Spleen (tissue), 11 donors: ENCODE data around the gene LMOD3. TPM values are rescaled to one million over a fixed set of nuclear protein-coding genes. Genes with fewer than 3 reads are reported as not detected.

ENCODE experiments used
- DNase-seq: peaks from one replicate; pipeline ENCODE4 v3.0.0-alpha.2; 2020
- H3K27ac ChIP-seq, 8 donors: fragments of 200-600 bp; sonication (generic) in 7 of 8; 1 replicate in 4 of 8; 2 replicates in 4 of 8; pipeline versions ENCODE4 v1.5.0 to v1.8.0; 2016 to 2021; ENCODE audit warnings: inconsistent platforms in 4 of 8, mild to moderate bottlenecking in 4 of 8, moderate library complexity in 1 of 8
- H3K27me3 ChIP-seq, 7 donors: fragments of 200-600 bp; sonication (generic) in 6 of 7; replicated peaks in 1 of 7; 1 replicate in 4 of 7; 2 replicates in 3 of 7; pipeline versions ENCODE4 v1.5.0 to v1.8.0; 2016 to 2021; ENCODE audit warnings: inconsistent platforms in 3 of 7, mild to moderate bottlenecking in 1 of 7
- H3K36me3 ChIP-seq, 6 donors: fragments of 200-600 bp; sonication (generic) in 5 of 6; 1 replicate in 4 of 6; 2 replicates in 2 of 6; pipeline versions ENCODE4 v1.5.0 to v1.8.0; 2016 to 2021; ENCODE audit warnings: inconsistent platforms in 2 of 6
- H3K4me1 ChIP-seq, 6 donors: fragments of 200-600 bp; sonication (generic) in 5 of 6; 1 replicate in 3 of 6; 2 replicates in 3 of 6; pipeline versions ENCODE4 v1.5.0 to v1.8.0; 2016 to 2021; ENCODE audit warnings: inconsistent platforms in 3 of 6
- H3K4me3 ChIP-seq, 8 donors: fragments of 200-600 bp; sonication (generic) in 7 of 8; 1 replicate in 4 of 8; 2 replicates in 4 of 8; pipeline versions ENCODE4 v1.5.0 to v1.8.0; 2016 to 2021; ENCODE audit warnings: inconsistent platforms in 4 of 8, mild to moderate bottlenecking in 4 of 8, moderate library complexity in 2 of 8
- H3K9me3 ChIP-seq, 8 donors: fragments of 200-600 bp; sonication (generic) in 7 of 8; 1 replicate in 4 of 8; 2 replicates in 4 of 8; pipeline versions ENCODE4 v1.5.0 to v1.8.0; 2016 to 2021; ENCODE audit warnings: inconsistent platforms in 4 of 8
- CTCF ChIP-seq, 11 experiments: fragments of 200-600 bp in 7 of 11; fragments of 450-650 bp in 4 of 11; sonication (generic) in 4 of 11; IDR thresholded peaks in 8 of 11; conservative IDR thresholded peaks in 3 of 11; 1 replicate in 7 of 11; 2 replicates in 4 of 11; pipeline versions ENCODE4 v1.4.0 to v1.8.0; 2016 to 2021; ENCODE audit warnings: antibody characterized with exemption in 11 of 11, inconsistent platforms in 4 of 11, mild to moderate bottlenecking in 1 of 11
- POLR2A ChIP-seq, 3 donors: fragments of 450-650 bp; IDR thresholded peaks; one replicate each; pipeline ENCODE4 v1.5.1; 2017; ENCODE audit warnings: antibody characterized with exemption in 3 of 3, mild to moderate bottlenecking in 1 of 3
- POLR2AphosphoS5 ChIP-seq, 3 donors: sonication (generic); formaldehyde crosslinking; IDR thresholded peaks; one replicate each; pipeline ENCODE4 v1.5.1; 2017; ENCODE audit warnings: antibody characterized with exemption in 3 of 3
- WGBS, 5 donors: extraction: QIAGEN DNeasy Blood & Tissue Kit in 3 of 5; methylation state at CpG; one replicate each; pipeline versions ENCODE4 v1.1.5 to v1.1.7; 2013 to 2018; 5-methylcytosine and 5-hydroxymethylcytosine counted together
- intact Hi-C: fragments of 100-400 bp; cut with DNase I; formaldehyde crosslinking; loops from one replicate; pipeline ENCODE4 v1.15.0; 2023; ENCODE audit warnings: low total_unique reads
- polyA plus RNA-seq, 3 donors: library from polyadenylated mRNA; stranded (reverse); fragments of 200-250 nt; gene quantifications; one replicate each; pipeline ENCODE4 v1.2.1, GENCODE V29; 2013
- total RNA-seq, 7 donors: library from RNA; depleted of rRNA in 3 of 7; stranded (reverse); fragments of >200 nt in 3 of 7; fragmentation: NEBNext Ultra II Directional in 4 of 7; extraction: Animal tissue kit (Norgen Biotek cat#: 25700) in 4 of 7; gene quantifications; one replicate each; pipeline versions ENCODE4 v1.1.0 to v1.2.1, GENCODE V29; 2016 to 2021
- donor health status: healthy with polysubstance abuse.
- donor health status: DM: no; HTN: no; CAD: no; lungs with moderate emphysema.
- donor health status: DM: no; HTN: no; CAD: no.
- donor health status: Bipolar disorder and iron deficiency.
- donor health status: healthy.
- donor health status: DM: no; HTN: no; CAD: no.
- donor health status: DM: yes; HTN: yes; CAD: no.

Gene LMOD3
- total and polyA plus RNA-seq, 10 donors = 0.10 to 1.2 (median 0.22) TPM; not detected in 1

GRCh38 chr3:69099576-69099975, 22.8 kb downstream of the LMOD3 start:
- WGBS, 5 donors = 88 to 95% (median 93%) methylated on average over 4 of the region's 4 CpGs
- TF ChIP-seq POLR2AphosphoS5 (IDR thresholded peaks at IDR 0.05) = no peak
- no peak for TF ChIP-seq CTCF (IDR thresholded peaks at IDR 0.05 in 8 of 11, conservative IDR thresholded peaks at IDR 0.05 in 3 of 11)
- no peak for TF ChIP-seq POLR2A (IDR thresholded peaks at IDR 0.05)
- no peaks in the 10 kb centered on the region for H3K27me3 ChIP-seq
- H3K9me3 ChIP-seq = no peaks in the 10 kb centered on the region
- no peak for DNase-seq
- H3K36me3 ChIP-seq = peaks cover 0 to 75% (median 38%) of the 10 kb centered on the region in 6 donors
- H3K4me3 ChIP-seq = no peak overlapping the region
- intact Hi-C loops = no loop called here
- H3K27ac ChIP-seq = peak overlapping the region in 1 of 8 donors; percentile 3
- H3K4me1 ChIP-seq = peaks cover 5 to 89% (median 61%) of the 10 kb centered on the region in 6 donors

GRCh38 chr3:69097407-69098086, 24.8 kb downstream of the LMOD3 start:
- H3K36me3 ChIP-seq = peaks cover 0 to 54% (median 20%) of the 10 kb centered on the region in 6 donors
- peak overlapping the region in 4 of 8 donors; percentile 6 to 92 (median 36) for H3K27ac ChIP-seq
- no peak overlapping the region for H3K4me3 ChIP-seq
- H3K27me3 ChIP-seq = no peaks in the 10 kb centered on the region
- TF ChIP-seq POLR2A (IDR thresholded peaks at IDR 0.05) = no peak
- no peak for TF ChIP-seq CTCF (IDR thresholded peaks at IDR 0.05 in 8 of 11, conservative IDR thresholded peaks at IDR 0.05 in 3 of 11)
- no peak for TF ChIP-seq POLR2AphosphoS5 (IDR thresholded peaks at IDR 0.05)
- H3K4me1 ChIP-seq = peaks cover 25 to 96% (median 73%) of the 10 kb centered on the region in 6 donors
- no peaks in the 10 kb centered on the region for H3K9me3 ChIP-seq
- 71 to 87% (median 76%) methylated on average over 9 of the region's 9 CpGs for WGBS, 5 donors
- intact Hi-C loops = no loop called here
- DNase-seq = no peak

GRCh38 chr3:69096299-69096698, 26.1 kb downstream of the LMOD3 start:
- Histone ChIP-seq H3K4me3 (no peak overlapping the region), H3K36me3 (peaks cover 0 to 42% (median 7%) of the 10 kb centered on the region in 6 donors), H3K4me1 (peaks cover 36 to 97% (median 86%) of the 10 kb centered on the region in 6 donors), H3K27ac (peak overlapping the region in 7 of 8 donors; percentile 81 to 96 (median 92)), H3K27me3 (no peaks in the 10 kb centered on the region), H3K9me3 (no peaks in the 10 kb centered on the region)
- no peak for DNase-seq
- TF ChIP-seq CTCF (IDR thresholded peaks at IDR 0.05 in 8 of 11, conservative IDR thresholded peaks at IDR 0.05 in 3 of 11) (no peak), POLR2AphosphoS5 (IDR thresholded peaks at IDR 0.05) (no peak), POLR2A (IDR thresholded peaks at IDR 0.05) (no peak)
- intact Hi-C loops = no loop called here
- 93 to 100% (median 94%) methylated on average over 2 to 5 of the region's 5 CpGs for WGBS, 5 donors

GRCh38 chr3:69095636-69096035, 26.8 kb downstream of the LMOD3 start:
- Histone ChIP-seq H3K4me3 (peak overlapping the region in 1 of 8 donors; percentile 23), H3K9me3 (no peaks in the 10 kb centered on the region), H3K4me1 (peaks cover 43 to 99% (median 88%) of the 10 kb centered on the region in 6 donors), H3K27me3 (no peaks in the 10 kb centered on the region), H3K36me3 (peaks cover 0 to 40% (median 6%) of the 10 kb centered on the region in 6 donors), H3K27ac (peak overlapping the region in 7 of 8 donors; percentile 81 to 96 (median 92))
- intact Hi-C loops = no loop called here
- 68 to 75% (median 71%) methylated on average over 5 of the region's 5 CpGs for WGBS, 5 donors
- no peak for TF ChIP-seq CTCF (IDR thresholded peaks at IDR 0.05 in 8 of 11, conservative IDR thresholded peaks at IDR 0.05 in 3 of 11)
- TF ChIP-seq POLR2A (IDR thresholded peaks at IDR 0.05) = no peak
- TF ChIP-seq POLR2AphosphoS5 (IDR thresholded peaks at IDR 0.05) = no peak
- DNase-seq = no peak
